M059J (cell line): ENCODE results near the gene GPR143. TPM values are rescaled to one million over a fixed set of nuclear protein-coding genes. Genes with fewer than 3 reads are reported as not detected.

ENCODE experiments used
- total RNA-seq: library from RNA; depleted of rRNA; stranded (reverse); fragments of >200 nt; shearing (Covaris generic); gene quantifications from 2 replicates; pipeline ENCODE4 v1.2.3, GENCODE V29; 2014; rRNA removed

Gene GPR143
- total RNA-seq, 1 experiment from 2014 or later, result 0.20 TPM

Other genes with a start within 250 kb of the GPR143 start
- gene SHROOM2, start 20.6 kb upstream of the GPR143 start, total RNA-seq, result 0.98 and 4.4 TPM in 2 replicates
- gene CLDN34, start 201.5 kb upstream of the GPR143 start, total RNA-seq, result not detected in 2 replicates